ENCODE data around the gene DDX46.
"Not testable (repeated sequence)": the region's sequence is repeated elsewhere in the genome, so short reads cannot be mapped to it uniquely, and the experiment has no call there.

GRCh38 chr5:134767528-134768291 lies 9.1 kb downstream of the DDX46 start:
- TF ChIP-seq CTCF (conservative IDR thresholded peaks at IDR 0.05; ENCODE audit: low read length); EZH2phosphoT487 (IDR thresholded peaks at IDR 0.05; ENCODE audit: borderline replicate concordance): not testable (repeated sequence)

Measured in Loucy (cell line).